Measurements from ENCODE around the gene KAZN.

Gene KAZN

DNA sequence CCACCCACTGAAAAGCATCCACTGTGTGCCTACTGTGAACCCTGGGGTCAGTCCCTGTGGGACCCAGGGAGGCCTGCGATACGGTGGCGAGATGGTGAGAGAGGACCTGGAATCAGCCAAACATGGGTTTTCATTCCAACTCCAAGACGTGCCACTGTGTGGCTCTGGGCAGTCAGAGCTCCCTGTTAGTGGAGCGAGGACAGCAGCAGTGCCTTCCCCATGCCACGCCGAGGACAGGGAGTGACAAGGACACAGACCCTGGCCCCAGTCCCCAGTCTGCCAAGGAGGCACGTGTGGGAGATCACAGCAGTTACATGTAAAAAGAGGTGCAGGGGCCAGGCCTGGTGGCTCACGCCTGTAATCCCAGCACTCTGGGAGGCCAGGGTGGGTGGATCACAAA is 504.2 kb downstream of the KAZN start:
- DNase-seq = no peak

DNA sequence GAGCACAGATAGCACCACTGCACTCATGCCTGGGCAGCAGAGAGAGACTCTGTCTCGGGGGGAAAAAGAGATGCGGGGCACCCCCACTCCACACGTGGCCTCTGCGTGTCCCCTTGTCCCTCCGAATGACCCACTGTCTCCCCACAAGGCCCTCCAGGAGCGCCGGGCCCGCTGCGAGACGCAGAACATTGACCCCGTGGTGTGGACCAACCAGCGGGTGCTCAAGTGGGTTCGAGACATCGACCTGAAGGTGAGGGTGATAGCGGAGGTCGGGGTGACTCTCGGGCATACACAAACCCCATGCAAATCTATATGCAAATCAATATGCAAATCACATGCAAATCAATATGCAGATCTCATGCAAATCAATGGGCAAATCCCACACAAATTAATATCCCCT is 504.7 kb downstream of the KAZN start:
- DNase-seq = no peak

DNA sequence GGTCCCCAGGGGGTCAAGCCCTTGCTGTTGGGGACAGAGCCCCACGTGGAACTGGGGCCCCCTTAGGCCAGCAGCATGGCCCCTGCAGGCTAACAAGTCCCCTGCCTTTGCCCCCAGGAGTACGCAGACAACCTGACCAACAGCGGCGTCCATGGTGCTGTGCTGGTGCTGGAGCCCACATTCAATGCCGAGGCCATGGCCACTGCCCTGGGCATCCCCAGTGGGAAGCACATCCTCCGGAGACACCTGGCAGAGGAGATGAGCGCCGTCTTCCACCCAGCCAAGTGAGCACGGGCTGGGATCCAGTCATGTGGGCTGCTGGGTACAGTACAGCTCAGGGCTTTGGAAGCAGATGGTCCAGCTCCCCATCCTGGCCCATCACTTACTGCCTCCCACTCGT is 505.4 kb downstream of the KAZN start:
- no peak for DNase-seq

DNA sequence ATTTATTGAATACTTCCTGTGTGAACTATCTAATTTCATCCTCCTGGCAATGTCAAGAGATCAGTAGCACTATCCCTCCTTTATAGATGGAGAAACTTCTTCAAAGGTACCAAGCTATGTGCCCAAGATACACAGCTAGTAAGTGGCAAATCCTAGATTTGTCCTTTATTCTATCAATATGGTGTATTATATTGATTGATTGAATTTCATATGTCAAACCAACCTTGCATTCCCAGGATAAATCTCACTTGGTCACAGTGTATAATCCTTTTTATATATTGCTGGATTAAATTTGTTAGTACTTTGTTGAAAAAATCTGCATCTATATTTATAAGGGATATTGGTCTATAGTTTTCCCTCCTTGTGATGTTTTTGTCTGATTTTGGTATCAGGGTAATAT is 506.3 kb downstream of the KAZN start:
- no peak for DNase-seq

DNA sequence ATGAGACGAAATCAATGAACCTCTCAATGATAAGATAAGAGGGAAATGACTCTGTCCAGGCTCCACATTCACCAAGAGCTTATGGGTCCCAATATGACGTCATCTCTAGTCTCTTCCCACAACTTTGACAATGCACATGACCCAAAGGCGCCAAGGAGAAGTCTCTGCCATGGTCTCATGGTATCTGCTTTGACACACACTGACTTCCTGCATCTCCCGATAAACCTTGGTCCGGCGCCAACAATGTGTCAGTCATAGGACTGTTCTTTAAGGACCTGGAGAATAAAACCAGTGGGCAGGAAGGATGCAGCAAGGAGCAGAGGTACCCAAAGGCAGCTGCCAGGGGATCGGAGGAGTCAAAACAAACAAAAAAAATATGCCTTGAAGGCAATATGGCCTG is 508.1 kb downstream of the KAZN start:
- no peak for DNase-seq

DNA sequence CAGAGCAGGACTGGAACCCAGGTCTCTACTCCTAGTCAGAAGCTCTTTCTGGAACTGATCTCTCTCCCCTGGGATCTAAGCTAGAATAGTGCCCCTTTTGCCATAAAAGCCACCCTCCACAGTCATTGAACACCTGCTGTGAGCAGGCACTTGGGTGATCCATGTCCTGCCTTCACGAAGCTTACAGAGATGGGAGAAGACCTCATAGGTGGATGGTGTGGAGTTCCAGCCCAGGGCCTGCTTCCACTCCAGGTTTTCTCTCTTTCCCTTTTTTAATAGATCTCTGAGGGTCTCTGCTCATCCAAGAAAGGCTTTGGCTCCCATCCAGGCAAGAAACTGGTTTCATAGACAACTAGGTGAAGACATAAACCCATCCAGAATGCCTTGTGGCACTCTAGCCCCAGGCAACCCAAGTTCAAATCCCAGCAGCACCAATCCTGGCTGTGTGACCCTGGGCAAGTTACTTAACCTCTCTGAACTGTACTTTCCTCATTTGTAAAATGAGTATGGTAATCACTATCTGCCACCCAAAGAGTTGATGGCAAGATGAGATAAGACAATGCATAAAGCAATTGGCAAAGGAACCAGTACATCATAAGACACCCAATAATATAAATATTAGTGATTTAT is 508.7 kb downstream of the KAZN start:
- no peak for DNase-seq

DNA sequence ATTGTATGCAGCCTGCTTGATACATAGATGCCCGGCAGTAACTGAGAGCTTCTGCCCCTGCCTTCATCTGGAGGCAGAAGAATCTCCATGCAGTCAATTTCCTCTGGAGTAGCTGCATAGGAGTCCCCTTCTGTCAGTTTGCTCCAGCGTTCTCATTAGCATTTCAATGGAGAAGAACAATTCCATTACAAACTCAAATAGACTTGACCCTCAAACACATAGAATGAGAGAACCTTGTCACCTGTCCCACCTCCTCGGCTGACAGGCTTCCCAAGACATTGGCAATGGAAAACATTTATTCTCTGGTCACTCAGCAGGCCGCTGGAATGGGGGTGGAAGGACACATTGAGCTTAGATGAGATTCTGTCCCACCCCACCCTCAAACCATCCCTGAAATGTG is 509.4 kb downstream of the KAZN start:
- DNase-seq = no peak

DNA sequence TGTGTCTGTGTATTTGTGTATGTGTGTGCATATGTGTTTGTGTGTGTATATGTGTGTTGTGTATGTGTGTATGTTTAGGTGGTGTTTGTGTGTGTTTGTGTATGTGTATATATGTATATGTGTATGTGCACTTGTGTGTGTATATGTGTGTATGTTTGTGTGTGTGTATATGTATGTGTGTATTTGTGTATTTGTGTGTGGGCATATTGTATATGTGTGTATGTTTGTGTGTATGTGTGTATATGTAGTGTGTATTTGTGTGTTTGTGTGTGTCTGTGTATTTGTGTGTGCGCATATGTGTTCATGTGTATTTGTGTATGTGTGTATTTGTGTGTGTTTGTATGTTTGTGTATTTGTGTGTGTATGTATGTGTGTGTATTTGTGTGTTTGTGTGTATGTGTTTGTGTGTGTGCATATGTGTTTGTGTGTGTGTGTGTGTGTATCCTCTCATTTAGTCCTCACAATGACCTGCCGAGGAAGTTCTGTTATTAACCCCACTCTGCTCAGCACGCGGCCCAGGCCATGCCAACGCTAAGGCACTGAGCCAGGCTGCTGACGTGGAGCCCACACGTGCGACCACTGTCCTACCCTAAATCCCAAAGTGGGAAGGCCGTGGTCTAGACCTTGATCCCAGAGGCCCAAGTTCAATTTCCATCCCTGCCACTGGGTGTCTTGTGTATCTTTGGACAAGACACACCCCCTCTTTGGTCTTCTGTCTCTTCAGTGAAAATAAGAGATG is 511.8 kb downstream of the KAZN start:
- DNase-seq = no peak

DNA sequence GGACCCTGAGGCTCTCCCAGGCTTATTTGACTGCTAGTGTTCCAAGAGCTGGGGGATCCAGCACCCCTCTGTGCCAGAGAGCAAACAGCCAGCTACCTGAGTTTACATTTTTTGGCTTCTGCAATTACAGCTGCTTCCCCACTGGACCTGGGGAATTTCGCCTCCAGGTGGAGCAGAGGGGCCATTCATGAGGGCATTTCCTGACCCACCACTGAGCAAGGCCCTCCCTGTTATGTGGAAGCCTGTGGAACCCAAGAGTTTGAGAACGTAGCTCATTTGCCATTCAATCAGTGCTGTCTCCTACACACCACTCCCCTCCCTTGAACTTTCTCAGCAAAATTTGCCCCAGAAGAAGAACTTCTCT is 512.4 kb downstream of the KAZN start:
- no peak for DNase-seq

DNA sequence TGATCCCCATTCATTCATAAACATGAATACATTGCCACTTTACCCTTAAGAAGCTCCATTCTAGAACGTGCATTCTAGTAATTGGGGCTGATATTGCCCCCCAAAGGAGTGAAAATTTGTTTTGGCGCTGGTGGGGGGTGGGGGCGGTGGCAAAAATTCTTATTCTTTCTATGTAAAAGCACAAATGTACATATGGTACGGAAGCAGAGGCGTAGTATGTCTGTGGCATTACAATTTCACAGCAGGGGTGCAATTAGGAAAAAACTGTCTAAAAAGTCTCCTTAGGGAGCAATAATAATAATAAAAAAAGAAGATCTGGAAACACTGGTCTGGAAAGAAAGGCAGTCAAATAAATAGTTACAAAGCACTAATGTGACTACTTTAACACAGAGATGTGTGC is 514.7 kb downstream of the KAZN start:
- no peak for DNase-seq

DNA sequence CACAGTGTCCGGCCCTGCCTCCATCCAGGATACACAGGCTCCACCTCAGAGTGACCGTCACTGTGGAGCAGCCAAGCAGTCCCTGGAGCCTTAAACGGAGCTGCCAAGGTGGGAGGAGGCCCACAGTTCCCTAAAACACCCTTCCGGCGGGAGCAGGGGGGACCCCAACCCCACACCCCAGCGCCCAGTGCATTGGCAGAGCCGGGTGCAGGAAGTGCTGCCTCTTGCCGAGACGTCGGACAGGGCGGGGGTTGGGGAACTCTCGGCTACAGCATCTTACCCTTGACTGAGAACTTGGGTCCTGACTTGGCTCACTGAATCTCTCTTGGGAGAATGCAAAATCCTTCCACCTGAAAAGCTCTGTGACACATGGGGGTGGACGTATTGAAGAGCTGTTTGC is 516.4 kb downstream of the KAZN start:
- DNase-seq = no peak

DNA sequence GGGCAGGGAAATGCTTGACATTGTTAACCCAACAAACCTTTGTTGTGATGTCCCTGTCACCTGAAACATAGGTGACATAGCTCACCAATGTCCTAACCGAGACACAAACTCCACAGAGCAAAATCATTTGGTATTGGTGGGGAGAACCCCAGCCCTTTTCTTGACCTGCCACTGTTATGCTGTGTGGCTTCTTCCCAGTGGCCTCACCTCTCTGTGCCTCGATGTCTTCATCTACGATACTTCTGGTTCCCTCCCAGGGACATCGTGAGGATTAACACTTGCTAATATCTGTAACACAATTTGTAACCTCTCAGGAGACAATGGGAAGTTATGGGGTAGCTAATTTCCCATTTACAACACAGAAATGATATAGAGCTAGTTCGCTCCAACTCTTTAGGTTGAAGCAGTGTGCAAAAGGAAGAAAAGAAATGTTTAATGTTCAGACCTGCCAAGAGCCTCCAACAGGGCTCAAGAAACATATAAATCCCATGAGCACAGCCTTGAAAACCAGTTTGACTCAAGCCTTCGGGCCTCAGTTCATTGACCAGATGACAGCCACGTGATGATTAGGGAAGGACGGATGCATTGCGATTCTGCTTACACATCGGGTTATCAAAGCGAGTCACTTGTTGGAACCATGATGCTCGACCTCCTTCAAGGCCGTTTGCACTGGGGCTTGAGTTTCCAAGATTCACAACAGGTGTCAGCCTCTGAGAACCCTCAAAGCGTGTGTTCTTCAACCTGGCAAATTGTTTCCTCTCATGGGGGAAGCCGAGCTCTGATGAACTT is 517.3 kb downstream of the KAZN start:
- DNase-seq = no peak

DNA sequence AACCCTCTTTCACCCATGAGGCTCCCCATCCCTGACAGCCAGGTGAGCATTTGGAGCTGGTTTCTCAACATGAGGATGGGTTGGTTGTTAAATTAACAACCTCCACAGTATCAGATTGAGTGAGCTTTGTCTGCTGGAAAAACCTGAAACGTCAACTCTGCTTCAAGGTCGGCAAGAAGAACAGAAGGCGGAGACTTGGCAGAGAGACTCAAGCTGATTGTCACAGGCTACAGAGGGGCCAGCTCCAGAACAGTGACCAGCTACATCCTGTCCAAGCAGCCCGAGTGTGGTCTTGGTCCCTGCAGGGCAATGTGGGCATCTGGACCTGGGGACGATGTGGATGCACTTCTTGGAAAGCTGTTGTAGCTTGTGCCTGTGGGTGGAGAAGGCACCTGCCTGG is 518.5 kb downstream of the KAZN start:
- DNase-seq = no peak

DNA sequence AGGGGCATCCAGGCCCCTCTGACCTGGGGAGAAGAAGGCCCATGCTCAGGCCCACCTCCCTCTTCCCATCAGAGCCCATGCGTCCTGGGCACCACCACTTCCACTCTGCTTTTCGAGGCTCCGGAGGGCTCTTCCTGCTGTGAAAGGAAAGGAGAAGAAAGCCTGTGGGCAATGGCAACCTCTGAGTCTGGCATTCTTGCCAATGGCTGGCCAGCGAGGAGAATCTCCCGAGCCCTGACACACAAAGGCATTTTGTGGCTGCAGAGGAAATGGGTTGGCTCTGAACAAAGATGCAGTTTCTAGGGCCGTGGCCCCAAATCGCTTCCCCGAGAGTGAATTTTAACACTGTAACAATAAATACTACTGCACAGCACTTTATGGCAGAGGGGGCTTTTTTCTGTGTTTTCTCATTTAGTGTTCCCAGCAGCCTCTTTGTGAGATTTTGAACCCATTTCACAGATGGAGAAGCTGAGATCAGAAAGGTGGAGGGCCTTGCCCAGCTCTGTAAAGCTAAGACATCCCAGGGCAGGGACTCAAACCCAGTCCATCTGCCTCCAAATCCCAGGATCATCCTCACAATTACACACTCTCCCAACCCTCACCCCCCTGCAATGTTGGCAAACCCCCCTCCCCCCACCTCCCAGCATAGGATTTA is 519.3 kb downstream of the KAZN start:
- DNase-seq = no peak

DNA sequence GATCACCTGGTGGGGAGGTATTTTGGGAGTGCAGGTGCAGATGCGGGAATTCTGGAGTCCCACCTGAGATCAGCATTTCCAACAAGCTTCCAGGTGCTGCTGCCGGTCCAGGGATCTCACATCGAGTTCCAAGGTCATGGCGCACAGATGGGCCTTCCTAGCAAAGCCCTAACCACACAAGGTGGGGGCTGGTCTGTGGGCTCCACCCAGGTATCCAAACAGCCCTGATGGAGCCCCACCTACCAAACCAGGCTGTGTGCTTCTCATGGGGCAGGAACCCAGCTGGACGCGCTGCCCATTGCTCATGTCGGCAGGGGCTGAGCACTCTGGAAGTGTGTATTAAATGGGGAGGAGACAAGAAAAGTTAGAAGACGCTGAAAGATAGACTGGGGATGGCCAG is 520.1 kb downstream of the KAZN start:
- DNase-seq = no peak

DNA sequence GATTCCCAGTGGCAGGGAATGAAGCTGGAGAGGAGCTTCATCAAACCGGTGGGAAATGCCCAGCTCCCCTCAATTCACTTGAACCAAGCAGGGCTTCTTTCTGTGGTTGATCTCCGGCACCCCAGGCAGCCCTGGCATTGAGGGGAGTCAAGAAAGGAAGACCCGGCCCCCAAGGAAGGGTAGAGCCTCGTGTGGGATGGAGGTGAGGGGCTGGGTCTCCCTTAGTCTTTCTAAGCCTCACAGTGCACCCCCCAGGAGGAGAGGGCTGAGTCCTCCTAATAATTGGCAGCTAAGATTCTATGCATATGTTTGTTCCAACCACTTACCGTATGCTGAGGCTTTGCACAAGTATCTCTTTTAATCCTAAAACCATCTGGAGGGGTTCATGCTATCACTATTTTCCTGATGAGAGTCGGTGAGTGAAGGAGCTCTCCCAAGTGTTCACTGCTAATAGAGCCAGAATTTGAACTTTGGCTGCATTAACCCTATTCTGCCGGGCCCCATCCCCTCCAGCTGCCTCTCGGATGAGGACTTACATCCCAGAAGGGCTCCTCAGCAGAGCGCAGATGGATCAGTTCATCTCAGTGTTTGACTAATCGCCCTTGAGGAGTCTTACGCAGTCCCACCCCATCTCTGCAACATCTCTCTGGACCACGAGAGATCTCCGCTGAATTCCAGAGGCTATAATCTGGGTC is 521.9 kb downstream of the KAZN start:
- DNase-seq = no peak

DNA sequence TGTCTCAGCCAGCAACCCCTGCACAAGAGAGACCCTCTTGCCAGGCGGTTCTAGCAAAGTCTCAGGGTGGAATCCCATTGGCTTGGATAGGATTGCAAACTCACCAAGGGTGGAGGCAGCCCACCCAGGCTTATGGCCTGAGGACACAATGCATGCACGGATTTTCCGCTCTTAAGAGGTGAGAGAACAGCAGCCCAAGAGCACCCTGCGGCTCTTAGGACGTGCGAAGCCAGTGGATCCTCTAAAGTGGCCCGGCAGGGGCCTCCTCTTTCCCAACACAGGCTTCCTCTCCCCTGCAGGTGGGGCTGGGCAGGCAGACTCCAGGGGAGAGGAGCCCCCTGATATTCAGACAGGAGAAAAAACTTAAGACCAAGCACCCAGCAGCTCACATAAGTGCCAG is 523.8 kb downstream of the KAZN start:
- no peak for DNase-seq

DNA sequence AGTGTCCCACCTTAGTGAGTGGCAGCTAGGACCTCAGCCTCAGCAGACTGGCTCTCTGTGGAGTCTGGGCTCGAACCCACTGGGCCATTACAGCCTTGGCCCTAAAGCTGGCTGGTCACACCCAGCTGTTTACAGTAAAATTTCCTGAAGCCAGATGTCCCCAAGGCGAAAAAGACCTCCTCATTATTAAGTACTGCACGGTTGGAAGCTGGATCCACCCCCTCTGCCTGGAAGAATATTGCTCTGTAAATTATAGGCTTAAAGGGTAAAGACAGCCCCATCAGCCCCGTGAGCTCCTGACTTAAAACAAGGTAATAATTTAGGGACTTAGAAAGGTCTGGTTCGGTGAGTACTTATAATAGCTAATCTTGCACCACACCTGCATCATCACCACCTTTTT is 524.8 kb downstream of the KAZN start:
- no peak for DNase-seq

DNA sequence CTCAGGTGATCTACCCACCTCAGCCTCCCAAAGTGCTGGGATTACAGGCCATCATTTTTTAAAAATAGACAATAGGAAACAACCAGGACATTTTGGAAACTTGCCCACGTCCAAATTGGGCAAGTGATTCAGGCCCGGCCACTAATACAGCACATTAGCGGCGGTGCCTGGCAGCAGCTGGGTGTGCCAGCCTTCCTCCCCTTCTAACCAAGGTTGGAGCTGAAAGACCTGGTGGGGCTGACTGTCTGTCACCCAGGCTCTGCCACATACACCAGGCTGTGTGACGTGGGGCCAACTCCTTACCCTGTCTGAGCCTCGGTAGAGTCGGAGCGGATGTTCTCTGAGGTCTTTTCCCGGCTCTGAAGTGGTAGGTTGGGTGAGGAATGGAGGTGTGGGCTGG is 525.4 kb downstream of the KAZN start:
- no peak for DNase-seq

DNA sequence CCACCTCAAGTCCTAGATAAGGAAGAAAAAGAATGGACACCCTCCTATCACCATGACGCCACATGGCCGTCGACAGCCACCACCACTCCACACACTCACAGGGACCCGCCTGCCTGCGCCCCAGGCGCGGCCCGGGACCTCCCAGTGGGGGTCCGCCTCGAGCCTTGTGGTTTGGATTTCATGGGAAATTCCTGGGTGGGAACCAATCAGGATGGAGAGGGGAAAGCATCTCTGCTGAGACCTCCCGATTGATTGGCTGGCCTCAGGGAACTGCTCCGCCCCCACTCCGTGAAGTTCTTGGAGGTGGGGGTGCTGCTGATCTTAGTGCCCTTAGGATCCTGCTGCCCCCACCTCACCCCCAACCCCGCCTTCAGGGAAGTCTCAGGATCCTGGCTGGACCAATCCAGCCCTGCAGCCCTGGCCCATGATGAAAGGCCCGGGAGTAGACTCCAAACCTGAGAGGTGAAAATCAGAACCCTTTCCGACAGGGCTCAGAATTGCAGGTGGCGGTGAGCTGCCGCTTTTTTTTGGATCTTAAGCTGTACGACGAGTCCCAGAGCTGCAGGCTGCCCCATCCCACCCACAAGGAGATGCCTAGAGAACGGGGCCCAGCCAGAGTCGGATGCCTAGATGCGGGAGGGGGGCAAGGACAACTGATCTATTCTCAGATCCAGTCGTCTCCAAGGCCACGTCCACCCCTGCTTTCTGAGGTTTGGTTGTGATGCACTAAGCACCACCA is 526.0 kb downstream of the KAZN start:
- DNase-seq = no peak

DNA sequence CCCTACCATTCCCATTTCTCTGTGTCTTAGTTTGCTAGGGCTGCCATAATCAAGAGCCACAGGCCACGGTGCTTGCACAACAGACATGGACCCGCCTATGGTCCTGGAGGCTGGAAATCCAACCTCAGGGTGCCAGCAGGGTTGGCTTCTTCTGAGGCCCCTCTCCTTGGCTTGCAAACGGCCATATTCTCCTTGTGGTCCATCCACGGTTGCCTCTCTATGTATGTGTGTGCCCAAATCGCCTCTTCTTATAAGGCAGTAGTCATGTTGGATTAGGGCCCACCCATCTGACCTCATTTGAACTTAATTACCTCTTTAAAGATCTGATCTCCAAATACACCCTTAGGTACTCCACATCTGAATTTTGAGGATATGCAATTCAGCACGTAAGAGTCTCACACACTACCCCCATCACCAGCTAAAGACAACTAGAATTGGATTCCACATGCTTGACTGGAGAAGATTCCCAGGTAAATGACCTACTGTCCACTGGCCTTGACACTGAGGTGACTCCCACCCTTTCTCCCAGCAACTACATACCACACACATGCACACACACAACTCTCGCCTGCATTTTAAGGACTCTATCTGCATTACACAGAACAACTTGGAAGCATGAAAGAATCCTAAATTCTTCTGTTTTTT is 526.7 kb downstream of the KAZN start:
- no peak for DNase-seq

DNA sequence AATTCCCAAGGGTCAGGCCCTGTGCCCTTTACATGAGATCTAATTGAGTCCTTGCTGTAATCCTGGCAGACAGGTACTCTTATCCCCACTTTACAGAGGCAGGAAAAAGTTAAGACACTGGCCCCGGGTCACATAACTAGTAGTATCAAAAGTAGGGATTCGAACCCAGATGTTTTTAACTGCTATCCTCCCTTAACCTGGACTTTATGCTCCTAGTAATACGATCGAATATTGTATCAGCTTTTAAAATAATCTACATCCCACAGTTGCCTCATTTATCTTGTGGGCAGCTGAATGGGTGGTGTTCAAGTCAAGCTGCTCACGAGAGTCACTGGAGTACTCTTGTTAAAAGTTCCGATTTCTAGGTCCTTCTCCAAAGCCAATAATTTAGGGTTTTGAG is 529.6 kb downstream of the KAZN start:
- DNase-seq = no peak

All from effector CD4-positive, alpha-beta T cell (primary cell).